HG03060 (cell line): ENCODE measurements around the gene SPTAN1.
"Not testable (repeated sequence)": the region's sequence is repeated elsewhere in the genome, so short reads cannot be mapped to it uniquely, and the experiment has no call there.

ENCODE experiments used
- ATAC-seq: cut with Tn5 transposase; IDR thresholded peaks from one replicate; pipeline ENCODE4 v1.9.1; 2021; ENCODE audit warnings: low read depth, moderate number of reproducible peaks; ENCODE audit not compliant: unreplicated experiment

Gene SPTAN1

GRCh38 chr9:128629852-128630545, 77.6 kb downstream of the SPTAN1 start:
- ATAC-seq, result no peak

GRCh38 chr9:128631636-128632035, 79.2 kb downstream of the SPTAN1 start:
- no peak for ATAC-seq

- no peak for ATAC-seq
Measured at GRCh38 chr9:128632066-128632465, 79.7 kb downstream of the SPTAN1 start.

- ATAC-seq, result no peak
Measured at GRCh38 chr9:128632486-128632885, 80.1 kb downstream of the SPTAN1 start.

- no peak for ATAC-seq
Measured at GRCh38 chr9:128633057-128633456, 80.7 kb downstream of the SPTAN1 start.

GRCh38 chr9:128633601-128634000, 81.2 kb downstream of the SPTAN1 start:
- ATAC-seq, result no peak

- ATAC-seq, result no peak
Measured at GRCh38 chr9:128634111-128634510, 81.7 kb downstream of the SPTAN1 start.

- no peak for ATAC-seq
Measured at GRCh38 chr9:128634651-128635262, 82.4 kb downstream of the SPTAN1 start.

GRCh38 chr9:128635266-128636023, 83.1 kb downstream of the SPTAN1 start:
- ATAC-seq, result no peak

GRCh38 chr9:128636024-128636390, 83.6 kb downstream of the SPTAN1 start:
- no peak for ATAC-seq

GRCh38 chr9:128636556-128637530, 84.5 kb downstream of the SPTAN1 start:
- ATAC-seq, result no peak

GRCh38 chr9:128637656-128638055, 85.3 kb downstream of the SPTAN1 start:
- ATAC-seq, result no peak

- ATAC-seq, result no peak
Measured at GRCh38 chr9:128638580-128638979, 86.2 kb downstream of the SPTAN1 start.

- ATAC-seq, result no peak
Measured at GRCh38 chr9:128640603-128641002, 88.2 kb downstream of the SPTAN1 start.

- no peak for ATAC-seq
Measured at GRCh38 chr9:128642675-128643245, 90.4 kb downstream of the SPTAN1 start.

- ATAC-seq, result peak; percentile 51
Measured at GRCh38 chr9:128643519-128644300, 91.3 kb downstream of the SPTAN1 start.

- ATAC-seq, result not testable (repeated sequence)
Measured at GRCh38 chr9:128648206-128648605, 95.8 kb downstream of the SPTAN1 start.

GRCh38 chr9:128651798-128652197, 99.4 kb downstream of the SPTAN1 start:
- no peak for ATAC-seq

GRCh38 chr9:128653908-128654307, 101.5 kb downstream of the SPTAN1 start:
- ATAC-seq, result no peak
